HTR-8/SVneo (cell line): Measurements from ENCODE around the gene TPI1.

Source experiments
- DNase-seq: peaks from one replicate; pipeline ENCODE4 v3.0.0; 2011; ENCODE audit warnings: low spot score, mixed read lengths; ENCODE audit not compliant: insufficient read length
- FAIRE-seq: peaks from 2 replicates; lab custom pipeline; 2011; peaks lifted over from hg19 to GRCh38; lab: Jason Lieb, UNC

Gene TPI1

DNA sequence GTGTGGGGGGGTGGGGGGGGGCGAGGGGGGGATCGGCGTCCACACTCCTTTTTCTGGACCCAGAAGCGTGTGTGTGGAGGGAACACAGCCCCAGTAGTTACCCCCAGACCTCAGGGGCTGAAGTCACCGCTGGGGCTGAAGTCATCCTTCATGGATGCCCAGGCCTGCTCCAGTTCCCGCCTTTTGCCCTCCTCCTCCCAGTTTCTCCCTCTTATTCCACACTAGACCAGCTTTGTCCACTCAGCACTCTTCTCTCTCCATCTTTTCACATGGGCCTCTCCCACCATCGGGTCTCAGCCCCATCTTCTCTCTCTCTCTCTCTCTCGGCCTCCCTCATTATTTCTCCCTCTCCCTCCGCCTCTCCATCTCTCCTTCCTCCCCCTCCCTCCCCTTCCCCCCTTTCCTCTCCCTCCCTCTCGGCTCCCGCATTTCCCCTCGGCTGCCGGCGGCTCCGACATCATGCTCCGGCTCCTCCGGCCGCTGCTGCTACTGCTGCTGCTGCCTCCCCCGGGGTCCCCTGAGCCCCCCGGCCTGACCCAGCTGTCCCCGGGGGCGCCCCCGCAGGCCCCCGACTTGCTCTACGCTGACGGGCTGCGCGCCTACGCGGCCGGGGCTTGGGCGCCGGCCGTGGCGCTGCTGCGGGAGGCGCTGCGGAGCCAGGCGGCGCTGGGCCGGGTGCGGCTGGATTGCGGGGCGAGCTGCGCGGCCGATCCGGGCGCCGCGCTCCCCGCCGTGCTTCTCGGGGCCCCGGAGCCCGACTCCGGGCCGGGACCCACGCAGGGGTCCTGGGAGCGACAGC is 39.1 kb upstream of the TPI1 start, which contains the start of gene P3H3:
TSS of gene P3H3 (plus strand) at position 426 of the 799 bp plus-strand sequence. CDS start at position 460, 34 bp downstream.
- DNase-seq = peak; percentile 72
- peak; percentile 86 for FAIRE-seq

GRCh38 chr12:6828781-6829535 is 38.4 kb upstream of the TPI1 start:
- FAIRE-seq = peak; percentile 95
- peak; percentile 70 for DNase-seq

DNA sequence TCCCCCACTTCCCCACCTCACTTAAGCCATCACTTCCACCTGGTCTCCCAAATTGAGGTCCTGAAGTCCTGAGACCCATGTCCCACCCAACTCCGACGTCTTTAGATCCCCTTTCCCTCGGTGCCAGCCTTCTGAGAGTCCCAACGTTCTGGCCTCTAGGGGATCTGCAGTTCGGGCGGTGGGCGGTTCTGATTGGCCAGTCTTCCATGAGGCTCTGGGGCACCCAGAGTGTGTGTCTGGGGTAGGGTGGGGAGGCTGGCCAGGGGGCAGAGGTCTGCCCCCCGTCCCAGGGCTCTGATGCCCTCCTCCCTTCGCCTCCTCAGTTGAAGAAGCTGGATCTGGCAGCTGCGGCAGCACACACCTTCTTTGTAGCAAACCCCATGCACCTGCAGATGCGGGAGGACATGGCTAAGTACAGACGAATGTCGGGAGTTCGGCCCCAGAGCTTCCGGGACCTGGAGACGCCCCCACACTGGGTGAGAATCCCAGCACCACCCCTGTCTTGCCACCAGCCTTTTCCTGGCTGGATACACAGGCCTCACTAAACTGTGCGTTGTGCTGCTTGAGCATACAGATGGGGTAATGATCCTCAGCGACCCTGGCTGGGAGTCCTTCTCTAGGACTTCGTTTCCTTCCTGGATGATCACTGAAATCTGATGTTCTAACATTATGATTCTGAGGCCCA is 37.7 kb upstream of the TPI1 start:
- peak; percentile 60 for DNase-seq
- FAIRE-seq = peak; percentile 49

GRCh38 chr12:6830286-6830890 is 36.9 kb upstream of the TPI1 start:
- FAIRE-seq = peak; percentile 71
- DNase-seq = no peak

DNA sequence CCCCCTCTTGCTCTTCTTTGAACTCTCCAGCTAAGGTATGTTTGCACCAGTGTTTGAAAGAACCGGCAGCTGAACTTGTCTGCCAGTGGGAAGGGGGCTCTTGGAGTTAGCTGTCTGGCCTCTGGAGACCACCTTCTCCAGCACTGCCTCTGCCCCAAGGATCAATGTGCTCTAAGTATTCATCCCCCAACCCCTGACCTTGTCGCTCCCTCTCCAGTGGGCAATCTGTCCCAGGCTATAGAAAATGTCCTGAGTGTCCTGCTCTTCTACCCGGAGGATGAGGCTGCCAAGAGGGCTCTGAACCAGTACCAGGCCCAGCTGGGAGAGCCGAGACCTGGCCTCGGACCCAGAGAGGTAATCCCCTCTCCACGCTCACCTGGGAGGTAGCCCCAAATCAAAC is 36.3 kb upstream of the TPI1 start:
- FAIRE-seq (no peak), DNase-seq (no peak)

- FAIRE-seq = no peak
- DNase-seq = no peak
Observed at GRCh38 chr12:6831450-6831995, 35.8 kb upstream of the TPI1 start.

DNA sequence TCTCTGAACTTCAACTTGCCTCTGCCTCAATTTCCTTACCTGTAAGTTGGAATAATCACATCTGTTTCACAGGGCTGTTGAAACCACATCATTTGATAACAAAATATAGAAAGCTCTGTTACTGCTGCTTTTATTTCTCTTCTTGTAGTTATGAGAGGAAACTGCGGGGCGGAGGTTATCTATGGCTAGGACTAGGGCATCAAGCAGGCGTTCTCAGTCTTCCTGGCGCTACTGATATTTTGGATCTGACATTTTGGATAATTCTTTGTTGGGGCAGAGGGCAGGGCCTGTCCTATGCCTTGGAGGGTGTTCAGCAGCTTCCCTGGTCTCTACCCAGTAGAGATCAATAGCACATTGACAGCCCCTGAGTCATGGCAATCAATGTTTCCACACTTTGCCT is 35.2 kb upstream of the TPI1 start:
- no peak for FAIRE-seq
- DNase-seq = no peak

- DNase-seq (no peak), FAIRE-seq (no peak)
Observed at GRCh38 chr12:6833189-6833890, 34.0 kb upstream of the TPI1 start.

DNA sequence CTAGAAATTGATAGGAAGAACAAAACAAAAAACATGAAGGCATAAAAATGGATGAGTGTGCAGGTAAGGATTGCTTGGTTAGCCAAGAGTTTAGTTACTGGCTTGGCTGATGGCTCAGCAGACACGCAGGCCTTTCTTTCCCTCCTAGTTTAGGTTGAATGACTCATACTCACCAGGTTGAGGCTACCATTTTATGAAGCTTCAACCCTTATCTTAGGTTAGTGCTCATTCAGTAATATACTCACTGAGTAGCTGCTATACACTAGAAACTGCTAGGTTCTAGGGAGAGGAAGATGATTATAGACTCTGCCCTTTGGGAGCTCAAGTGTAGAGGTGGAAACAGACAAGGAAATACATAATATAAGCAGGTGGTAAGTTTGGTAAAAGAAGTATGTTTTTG is 33.1 kb upstream of the TPI1 start:
- no peak for DNase-seq
- no peak for FAIRE-seq

GRCh38 chr12:6834873-6835272 is 32.5 kb upstream of the TPI1 start:
- FAIRE-seq = no peak
- DNase-seq = no peak

- DNase-seq (no peak), FAIRE-seq (no peak)
Observed at GRCh38 chr12:6836851-6837250, 30.5 kb upstream of the TPI1 start.

- FAIRE-seq (peak; percentile 4), DNase-seq (no peak)
Observed at GRCh38 chr12:6837370-6838060, 29.8 kb upstream of the TPI1 start.

DNA sequence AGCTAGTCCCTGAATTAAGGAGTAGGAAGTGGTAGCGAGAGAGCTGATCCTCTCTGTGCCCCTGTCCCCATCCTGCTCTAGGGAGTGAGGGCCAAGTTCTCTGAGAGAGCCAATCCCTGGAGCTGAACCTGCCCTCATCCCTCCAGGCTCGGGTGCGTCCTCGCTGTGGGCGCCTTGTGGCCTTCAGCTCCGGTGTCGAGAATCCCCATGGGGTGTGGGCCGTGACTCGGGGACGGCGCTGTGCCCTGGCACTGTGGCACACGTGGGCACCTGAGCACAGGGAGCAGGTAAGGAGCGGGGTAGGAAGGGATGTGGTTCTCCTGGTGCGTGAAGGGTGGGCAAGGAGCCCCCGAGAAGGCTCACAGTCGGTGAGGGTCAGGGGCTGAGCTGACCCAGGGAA is 28.5 kb upstream of the TPI1 start:
- FAIRE-seq = no peak

GRCh38 chr12:6839482-6840201 is 27.7 kb upstream of the TPI1 start:
- DNase-seq (no peak), FAIRE-seq (no peak)

More for the DNA sequence above, 28.5 kb upstream of the TPI1 start:
- no peak for DNase-seq

DNA sequence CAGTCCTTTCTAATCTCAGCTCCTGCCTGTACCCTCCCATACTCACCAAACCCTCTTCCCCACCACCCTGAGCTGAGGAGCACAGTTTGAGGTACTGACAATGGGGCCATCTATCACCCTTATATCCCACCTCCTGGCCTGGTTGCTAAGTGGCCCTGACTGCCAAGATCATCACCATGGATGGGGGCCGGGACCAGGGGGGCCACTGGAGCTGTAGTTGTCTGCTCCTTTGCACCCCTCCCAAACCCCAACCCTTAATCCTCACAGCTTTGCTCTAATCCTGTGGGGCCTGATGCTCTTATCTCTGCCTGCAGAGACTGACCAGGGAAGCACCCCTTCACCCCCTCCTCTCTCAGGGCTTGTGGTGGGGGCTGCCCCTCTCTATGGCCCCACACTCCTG is 27.0 kb upstream of the TPI1 start:
- FAIRE-seq (no peak), DNase-seq (no peak)

DNA sequence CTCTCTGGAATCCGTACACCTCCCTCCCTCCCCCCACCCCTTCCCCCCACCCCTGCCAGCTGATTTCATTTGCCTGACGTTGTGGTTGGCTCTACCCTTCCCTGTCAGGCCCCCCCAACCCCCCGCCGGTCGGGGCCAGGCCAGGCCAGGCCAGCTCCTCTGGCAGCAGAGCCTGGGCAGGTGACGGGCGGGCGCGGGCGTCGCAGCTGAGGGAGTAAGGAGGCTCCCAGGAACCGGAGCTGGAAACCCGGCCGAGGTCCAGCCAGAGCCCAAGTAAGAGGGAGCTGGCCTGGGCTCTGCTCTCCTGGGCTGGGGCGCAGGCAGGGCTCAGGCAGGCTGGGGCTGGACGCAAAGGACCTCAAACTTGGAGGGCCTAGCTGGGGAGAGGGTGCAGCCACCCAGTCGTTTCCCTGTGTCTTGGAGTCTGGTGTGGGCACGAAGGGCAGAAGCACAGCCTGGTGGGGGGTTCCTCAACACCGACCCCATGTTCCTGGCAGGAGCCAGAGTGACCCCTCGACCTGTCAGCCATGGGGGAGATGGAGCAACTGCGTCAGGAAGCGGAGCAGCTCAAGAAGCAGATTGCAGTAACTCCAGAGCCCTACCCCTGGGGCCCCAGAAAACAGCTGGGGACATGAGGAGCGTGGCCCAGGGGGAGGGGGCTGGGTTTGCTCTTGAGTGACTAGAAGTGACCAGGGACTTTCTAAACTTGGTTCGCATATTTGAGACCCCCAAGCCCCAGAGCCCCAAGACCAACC is 26.4 kb upstream of the TPI1 start, which contains the start of gene GNB3:
TSS of gene GNB3 (plus strand) at position 165 of the 755 bp plus-strand sequence. CDS start at position 528, 363 bp downstream.
- no peak for FAIRE-seq

DNA sequence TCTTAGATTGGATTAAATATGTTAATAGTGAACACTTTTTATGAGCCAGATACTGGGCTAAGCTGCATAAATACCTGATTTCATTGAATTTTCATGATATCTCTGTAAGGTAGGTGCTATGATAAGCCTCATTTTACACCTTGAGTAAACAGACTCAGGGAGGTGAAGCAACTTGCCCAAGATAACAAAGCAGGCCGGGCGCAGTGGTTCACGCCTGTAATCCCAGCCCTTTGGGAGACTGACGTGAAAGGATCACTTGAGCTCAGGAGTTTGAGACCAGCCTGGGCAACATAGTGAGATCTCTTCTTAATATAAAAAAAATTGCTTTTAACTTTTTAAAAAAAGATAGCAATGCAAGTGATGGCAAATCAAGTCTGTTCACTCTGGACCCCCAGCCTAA is 25.3 kb upstream of the TPI1 start:
- no peak for DNase-seq
- no peak for FAIRE-seq

More for the DNA sequence above, 26.4 kb upstream of the TPI1 start, which contains the start of gene GNB3:
- no peak for DNase-seq
